Measurements from ENCODE around the gene KLHDC9.

DNA sequence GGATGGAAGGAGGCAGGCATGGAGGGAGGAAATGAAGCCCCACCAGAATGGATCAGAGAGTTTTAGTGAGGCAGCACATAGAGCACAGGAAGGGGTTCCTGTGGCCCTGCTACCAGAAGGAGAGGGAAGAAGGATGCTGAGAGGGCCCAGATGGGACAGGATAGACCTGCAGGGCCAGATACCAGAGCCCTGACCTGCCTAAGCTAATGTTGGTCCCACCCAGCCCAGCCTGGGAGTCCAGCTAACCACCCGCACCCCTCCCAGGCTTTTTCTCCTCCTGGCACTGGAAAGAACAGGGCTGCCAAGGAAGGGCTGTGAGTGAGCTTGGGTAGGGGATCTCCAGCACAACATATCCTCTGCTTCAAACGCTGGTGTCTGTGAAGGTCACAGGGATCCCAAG lies 15.7 kb upstream of the KLHDC9 start:
- no peak for TF ChIP-seq ZNF292 (CRISPR knock-in tag; IDR thresholded peaks at IDR 0.05; ENCODE audit: borderline replicate concordance, low read depth)
- TF ChIP-seq TSC22D2 (CRISPR knock-in tag; IDR thresholded peaks at IDR 0.05; ENCODE audit: borderline replicate concordance): no peak
- no peak for TF ChIP-seq JARID2 (CRISPR knock-in tag; IDR thresholded peaks at IDR 0.05; ENCODE audit: insufficient replicate concordance)
- no peak for TF ChIP-seq E2F5 (CRISPR knock-in tag; conservative IDR thresholded peaks at IDR 0.05)
- TF ChIP-seq ZFP37 (CRISPR knock-in tag; IDR thresholded peaks at IDR 0.05; ENCODE audit: borderline replicate concordance): no peak
- no peak for TF ChIP-seq STAG1 (CRISPR knock-in tag; IDR thresholded peaks at IDR 0.05)
- TF ChIP-seq KLF16 (CRISPR knock-in tag; IDR thresholded peaks at IDR 0.05): no peak
- no peak for TF ChIP-seq YY1 (IDR thresholded peaks at IDR 0.05; ENCODE audit: insufficient read depth, insufficient replicate concordance, low read depth, low read length)
- TF ChIP-seq, protein P1, sequence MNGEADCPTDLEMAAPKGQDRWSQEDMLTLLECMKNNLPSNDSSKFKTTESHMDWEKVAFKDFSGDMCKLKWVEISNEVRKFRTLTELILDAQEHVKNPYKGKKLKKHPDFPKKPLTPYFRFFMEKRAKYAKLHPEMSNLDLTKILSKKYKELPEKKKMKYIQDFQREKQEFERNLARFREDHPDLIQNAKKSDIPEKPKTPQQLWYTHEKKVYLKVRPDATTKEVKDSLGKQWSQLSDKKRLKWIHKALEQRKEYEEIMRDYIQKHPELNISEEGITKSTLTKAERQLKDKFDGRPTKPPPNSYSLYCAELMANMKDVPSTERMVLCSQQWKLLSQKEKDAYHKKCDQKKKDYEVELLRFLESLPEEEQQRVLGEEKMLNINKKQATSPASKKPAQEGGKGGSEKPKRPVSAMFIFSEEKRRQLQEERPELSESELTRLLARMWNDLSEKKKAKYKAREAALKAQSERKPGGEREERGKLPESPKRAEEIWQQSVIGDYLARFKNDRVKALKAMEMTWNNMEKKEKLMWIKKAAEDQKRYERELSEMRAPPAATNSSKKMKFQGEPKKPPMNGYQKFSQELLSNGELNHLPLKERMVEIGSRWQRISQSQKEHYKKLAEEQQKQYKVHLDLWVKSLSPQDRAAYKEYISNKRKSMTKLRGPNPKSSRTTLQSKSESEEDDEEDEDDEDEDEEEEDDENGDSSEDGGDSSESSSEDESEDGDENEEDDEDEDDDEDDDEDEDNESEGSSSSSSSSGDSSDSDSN (CRISPR knock-in tag; IDR thresholded peaks at IDR 0.05): no peak
- no peak for TF ChIP-seq PHF5A (CRISPR knock-in tag; IDR thresholded peaks at IDR 0.05; ENCODE audit: low read depth, unreplicated experiment)
- TF ChIP-seq MXI1 (IDR thresholded peaks at IDR 0.05; ENCODE audit: borderline replicate concordance, low read depth, low read length): no peak

Data from HepG2 (cell line).